ENCODE results near the gene CORO6. TPM values are rescaled to one million over a fixed set of nuclear protein-coding genes. Genes with fewer than 3 reads are reported as not detected.

The CORO6 gene
- total and polyA plus RNA-seq, 3 experiments from 2014 or later, result 0.17 to 2.9 (median 2.5) TPM

- H3K27ac Mint-ChIP-seq, result no peak overlapping the region
- ChIA-PET POLR2A (interaction anchor here (0.9 to 1.2 kb wide), 2 partner anchors 25 to 47 kb away, joined by 4 to 7 read pairs; no protein-coding TSS in a partner anchor), CTCF (interaction anchor here (0.7 to 13.2 kb wide), 16 partner anchors 8 to 318 kb away, joined by 3 to 436 read pairs (median 4); partner anchors contain the start of genes ABHD15, ANKRD13B, GIT1 and SSH2)
- Histone ChIP-seq H3K27ac (ENCODE audit: low read depth, low read length) (no peak overlapping the region), H3K4me3 (ENCODE audit: low read length) (peak overlapping the region; percentile 53), H3K4me1 (ENCODE audit: insufficient read depth, low read length) (peaks cover 37% of the 10 kb centered on the region), H3K36me3 (ENCODE audit: insufficient read depth, low read length) (no peaks in the 10 kb centered on the region), H3K27me3 (ENCODE audit: insufficient read depth, low read length, poor library complexity, severe bottlenecking) (no peaks in the 10 kb centered on the region), H3K9me3 (ENCODE audit: low read length) (no peaks in the 10 kb centered on the region)
- no peaks in the 10 kb centered on the region for H3K9me3 Mint-ChIP-seq
- peaks cover 33 to 41% (median 34%) of the 10 kb centered on the region in 3 donors for H3K4me1 Mint-ChIP-seq
- no peaks in the 10 kb centered on the region for H3K36me3 Mint-ChIP-seq
- DNase-seq, result no peak
- H3K27me3 Mint-ChIP-seq, result no peaks in the 10 kb centered on the region
- peak overlapping the region in 2 of 7 donors; percentile 37 to 41 for H3K4me3 Mint-ChIP-seq
Observed at GRCh38 chr17:29612404-29613280, 10.1 kb downstream of the CORO6 start.

- peaks cover 32% of the 10 kb centered on the region for H3K4me1 ChIP-seq (ENCODE audit: insufficient read depth, low read length)
- H3K4me3 Mint-ChIP-seq, result peak overlapping the region in 1 of 7 donors; percentile 28
- H3K36me3 ChIP-seq (ENCODE audit: insufficient read depth, low read length), result no peaks in the 10 kb centered on the region
- H3K27me3 ChIP-seq (ENCODE audit: insufficient read depth, low read length, poor library complexity, severe bottlenecking), result no peaks in the 10 kb centered on the region
- ChIA-PET POLR2A (no interaction called here), CTCF (interaction anchor here (1.6 to 13.2 kb wide), 3 partner anchors 14 to 319 kb away, joined by 3 to 436 read pairs (median 15); partner anchors contain the start of genes ABHD15, GIT1, SSH2 and TP53I13)
- no peaks in the 10 kb centered on the region for H3K27me3 Mint-ChIP-seq
- no peak overlapping the region for H3K27ac Mint-ChIP-seq
- H3K27ac ChIP-seq (ENCODE audit: low read depth, low read length), result no peak overlapping the region
- H3K4me1 Mint-ChIP-seq, result peaks cover 27 to 35% (median 32%) of the 10 kb centered on the region in 3 donors
- H3K9me3 Mint-ChIP-seq, result no peaks in the 10 kb centered on the region
- no peak overlapping the region for H3K4me3 ChIP-seq (ENCODE audit: low read length)
- DNase-seq, result no peak
- H3K36me3 Mint-ChIP-seq, result no peaks in the 10 kb centered on the region
- H3K9me3 ChIP-seq (ENCODE audit: low read length), result no peaks in the 10 kb centered on the region
Observed at GRCh38 chr17:29612094-29612403, 10.7 kb downstream of the CORO6 start.

- Histone ChIP-seq H3K9me3 (ENCODE audit: low read length) (no peaks in the 10 kb centered on the region), H3K27ac (ENCODE audit: low read depth, low read length) (no peak overlapping the region), H3K36me3 (ENCODE audit: insufficient read depth, low read length) (no peaks in the 10 kb centered on the region), H3K27me3 (ENCODE audit: insufficient read depth, low read length, poor library complexity, severe bottlenecking) (no peaks in the 10 kb centered on the region), H3K4me1 (ENCODE audit: insufficient read depth, low read length) (peaks cover 27% of the 10 kb centered on the region), H3K4me3 (ENCODE audit: low read length) (no peak overlapping the region)
- POLR2A ChIA-PET, result no interaction called here
- H3K27ac Mint-ChIP-seq, result no peak overlapping the region
- no peaks in the 10 kb centered on the region for H3K36me3 Mint-ChIP-seq
- H3K27me3 Mint-ChIP-seq, result no peaks in the 10 kb centered on the region
- no peak for DNase-seq
- CTCF ChIA-PET, result interaction anchor here (1.6 to 13.2 kb wide), 3 partner anchors 15 to 319 kb away, joined by 3 to 436 read pairs (median 15); partner anchors contain the start of genes ABHD15, GIT1, SSH2 and TP53I13
- H3K4me1 Mint-ChIP-seq, result peaks cover 22 to 30% (median 27%) of the 10 kb centered on the region in 3 donors
- H3K9me3 Mint-ChIP-seq, result no peaks in the 10 kb centered on the region
- H3K4me3 Mint-ChIP-seq, result peak overlapping the region in 3 of 7 donors; percentile 15 to 37 (median 23)
Observed at GRCh38 chr17:29611351-29612093, 11.2 kb downstream of the CORO6 start.

GRCh38 chr17:29610395-29610794 is 12.3 kb downstream of the CORO6 start:
- Histone ChIP-seq H3K4me1 (ENCODE audit: insufficient read depth, low read length) (peaks cover 19% of the 10 kb centered on the region), H3K9me3 (ENCODE audit: low read length) (no peaks in the 10 kb centered on the region), H3K27ac (ENCODE audit: low read depth, low read length) (no peak overlapping the region), H3K4me3 (ENCODE audit: low read length) (no peak overlapping the region), H3K27me3 (ENCODE audit: insufficient read depth, low read length, poor library complexity, severe bottlenecking) (no peaks in the 10 kb centered on the region), H3K36me3 (ENCODE audit: insufficient read depth, low read length) (no peaks in the 10 kb centered on the region)
- ChIA-PET POLR2A (interaction anchor here (1.0 kb wide), 1 partner anchor 18 kb away, joined by 3 read pairs; the partner anchor contains the start of gene ANKRD13B), CTCF (interaction anchor here (0.6 to 13.2 kb wide), 2 partner anchors 34 to 241 kb away, joined by 3 to 436 read pairs; partner anchors contain the start of genes ABHD15, GIT1 and TP53I13)
- no peak for DNase-seq
- Mint-ChIP-seq H3K9me3 (no peaks in the 10 kb centered on the region), H3K36me3 (no peaks in the 10 kb centered on the region), H3K4me1 (peaks cover 16 to 19% (median 17%) of the 10 kb centered on the region in 3 donors), H3K27me3 (no peaks in the 10 kb centered on the region), H3K27ac (peak overlapping the region in 2 of 8 donors; percentile 32 to 82), H3K4me3 (peak overlapping the region in 1 of 7 donors; percentile 9)

GRCh38 chr17:29608986-29609385 is 13.7 kb downstream of the CORO6 start:
- Mint-ChIP-seq H3K36me3 (no peaks in the 10 kb centered on the region), H3K4me3 (no peak overlapping the region), H3K27me3 (no peaks in the 10 kb centered on the region), H3K9me3 (no peaks in the 10 kb centered on the region), H3K4me1 (peaks cover 4% of the 10 kb centered on the region in 3 donors), H3K27ac (peak overlapping the region in 1 of 8 donors; percentile 75)
- no peak overlapping the region for H3K27ac ChIP-seq (ENCODE audit: low read depth, low read length)
- no peak for DNase-seq
- POLR2A ChIA-PET, result interaction anchor here (0.8 kb wide), 1 partner anchor 9 kb away, joined by 3 read pairs; no protein-coding TSS in a partner anchor
- H3K9me3 ChIP-seq (ENCODE audit: low read length), result no peaks in the 10 kb centered on the region
- H3K4me3 ChIP-seq (ENCODE audit: low read length), result no peak overlapping the region
- H3K4me1 ChIP-seq (ENCODE audit: insufficient read depth, low read length), result peaks cover 5% of the 10 kb centered on the region
- no peaks in the 10 kb centered on the region for H3K27me3 ChIP-seq (ENCODE audit: insufficient read depth, low read length, poor library complexity, severe bottlenecking)
- CTCF ChIA-PET, result interaction anchor here (1.1 to 13.2 kb wide), 4 partner anchors 8 to 33 kb away, joined by 3 to 436 read pairs (median 19); partner anchors contain the start of genes ABHD15, ANKRD13B, GIT1 and TP53I13
- H3K36me3 ChIP-seq (ENCODE audit: insufficient read depth, low read length), result no peaks in the 10 kb centered on the region

GRCh38 chr17:29607557-29608195 is 15.0 kb downstream of the CORO6 start:
- POLR2A ChIA-PET, result no interaction called here

GRCh38 chr17:29603109-29603674 is 19.5 kb downstream of the CORO6 start:
- DNase-seq, result no peak
- H3K36me3 Mint-ChIP-seq, result no peaks in the 10 kb centered on the region
- Histone ChIP-seq H3K27ac (ENCODE audit: low read depth, low read length) (no peak overlapping the region), H3K9me3 (ENCODE audit: low read length) (no peaks in the 10 kb centered on the region), H3K36me3 (ENCODE audit: insufficient read depth, low read length) (no peaks in the 10 kb centered on the region), H3K27me3 (ENCODE audit: insufficient read depth, low read length, poor library complexity, severe bottlenecking) (no peaks in the 10 kb centered on the region), H3K4me3 (ENCODE audit: low read length) (no peak overlapping the region), H3K4me1 (ENCODE audit: insufficient read depth, low read length) (no peaks in the 10 kb centered on the region)
- no peak overlapping the region for H3K27ac Mint-ChIP-seq
- no peaks in the 10 kb centered on the region for H3K4me1 Mint-ChIP-seq
- ChIA-PET CTCF (interaction anchor here (0.7 to 3.5 kb wide), 3 partner anchors 10 to 233 kb away, joined by 3 to 19 read pairs (median 3); partner anchors contain the start of gene ANKRD13B), POLR2A (no interaction called here)
- H3K9me3 Mint-ChIP-seq, result no peaks in the 10 kb centered on the region
- H3K27me3 Mint-ChIP-seq, result no peaks in the 10 kb centered on the region
- no peak overlapping the region for H3K4me3 Mint-ChIP-seq

More at GRCh38 chr17:29607557-29608195, 15.0 kb downstream of the CORO6 start:
- Mint-ChIP-seq H3K4me3 (no peak overlapping the region), H3K9me3 (no peaks in the 10 kb centered on the region), H3K4me1 (no peaks in the 10 kb centered on the region), H3K27me3 (no peaks in the 10 kb centered on the region), H3K36me3 (no peaks in the 10 kb centered on the region), H3K27ac (peak overlapping the region in 1 of 8 donors; percentile 66)
- Histone ChIP-seq H3K4me1 (ENCODE audit: insufficient read depth, low read length) (no peaks in the 10 kb centered on the region), H3K4me3 (ENCODE audit: low read length) (no peak overlapping the region), H3K9me3 (ENCODE audit: low read length) (no peaks in the 10 kb centered on the region), H3K27me3 (ENCODE audit: insufficient read depth, low read length, poor library complexity, severe bottlenecking) (no peaks in the 10 kb centered on the region), H3K27ac (ENCODE audit: low read depth, low read length) (no peak overlapping the region), H3K36me3 (ENCODE audit: insufficient read depth, low read length) (no peaks in the 10 kb centered on the region)
- DNase-seq, result no peak
- CTCF ChIA-PET, result interaction anchor here (1.3 to 13.2 kb wide), 5 partner anchors 8 to 31 kb away, joined by 3 to 436 read pairs (median 13); partner anchors contain the start of genes ABHD15, ANKRD13B, GIT1 and TP53I13

Measured in CD8-positive, alpha-beta memory T cell (primary cell).